Fibroblast of gingiva (primary cell): ENCODE data around the gene RIN3.

Experiments
- DNase-seq: peaks from one replicate; pipeline ENCODE4 v3.0.0-alpha.2; 2011; ENCODE audit warnings: low read depth

The RIN3 gene

GRCh38 chr14:92555465-92556111, 42.0 kb downstream of the RIN3 start:
- no peak for DNase-seq

GRCh38 chr14:92556255-92556741, 42.7 kb downstream of the RIN3 start:
- no peak for DNase-seq

- no peak for DNase-seq
These were observed 43.4 kb downstream of the RIN3 start for GRCh38 chr14:92556863-92557543.

DNA sequence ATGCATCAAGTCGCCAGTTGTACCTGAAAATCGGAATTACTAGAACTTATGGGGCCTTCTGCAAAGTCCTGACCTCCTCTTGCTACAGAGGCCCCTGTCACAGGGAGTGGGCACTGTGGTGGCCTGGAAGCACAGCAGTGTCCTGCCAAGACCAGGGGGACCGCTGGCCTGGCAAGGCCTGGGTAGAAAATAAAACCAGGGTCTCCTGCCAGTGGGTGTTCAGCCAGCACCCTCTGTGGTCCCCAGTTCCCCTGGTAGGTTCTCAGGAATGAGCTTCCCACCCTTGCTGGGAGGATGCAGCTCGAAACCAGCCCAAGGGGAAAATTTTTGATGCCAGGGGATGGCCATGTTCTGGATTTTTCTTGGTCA, 43.9 kb downstream of the RIN3 start:
- no peak for DNase-seq

- DNase-seq = no peak
These were observed 44.7 kb downstream of the RIN3 start for GRCh38 chr14:92558319-92558718.

- DNase-seq = no peak
These were observed 45.9 kb downstream of the RIN3 start for GRCh38 chr14:92559486-92559885.

GRCh38 chr14:92560106-92560865, 46.7 kb downstream of the RIN3 start:
- DNase-seq = no peak

- no peak for DNase-seq
These were observed 48.4 kb downstream of the RIN3 start for GRCh38 chr14:92561906-92562479.

DNA sequence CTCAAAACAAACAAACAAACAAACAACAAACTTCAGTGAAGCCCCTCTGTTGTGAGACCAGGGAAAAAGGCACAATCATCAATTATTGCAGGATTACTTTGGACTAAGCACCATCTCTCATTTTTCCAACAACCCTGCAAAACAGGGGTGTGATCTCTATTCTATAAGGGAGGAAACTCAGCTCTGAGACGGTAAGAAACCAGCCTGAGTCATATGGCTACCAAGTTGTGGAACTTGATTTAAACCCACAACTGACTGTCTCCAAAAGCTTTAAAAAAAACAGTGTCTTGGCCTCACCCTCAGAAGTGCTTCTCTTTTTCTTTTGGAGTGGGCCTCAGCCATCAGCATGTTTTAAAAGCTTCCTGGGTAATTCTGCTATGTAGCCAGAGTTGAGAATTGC, 49.8 kb downstream of the RIN3 start:
- no peak for DNase-seq

DNA sequence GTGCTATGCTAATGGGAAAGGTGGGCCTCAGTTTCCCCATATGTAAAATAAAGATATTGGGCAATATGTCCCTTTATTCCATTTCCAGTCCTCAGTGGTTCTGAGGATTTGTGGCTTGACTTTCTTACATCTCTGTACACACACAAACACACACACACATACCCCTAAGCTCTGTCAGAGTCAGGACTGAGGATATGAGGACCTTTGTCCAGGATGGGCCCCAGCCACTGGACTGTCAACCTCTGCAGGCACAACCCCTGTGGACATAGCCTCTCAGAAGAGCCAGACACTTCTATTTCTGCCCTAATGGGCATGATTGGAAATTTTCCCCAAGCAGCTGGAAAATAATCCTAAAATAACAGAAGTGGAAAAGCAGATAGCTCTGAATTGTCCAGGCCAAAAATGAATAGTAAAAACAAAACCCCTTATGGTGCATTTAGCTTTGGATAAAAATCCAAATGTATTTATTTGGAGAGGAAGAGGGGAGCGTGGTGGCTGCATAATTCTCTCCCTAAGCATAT, 50.2 kb downstream of the RIN3 start:
- DNase-seq = no peak

- no peak for DNase-seq
These were observed 50.9 kb downstream of the RIN3 start for GRCh38 chr14:92564344-92565039.

- no peak for DNase-seq
These were observed 51.6 kb downstream of the RIN3 start for GRCh38 chr14:92565040-92565717.

DNA sequence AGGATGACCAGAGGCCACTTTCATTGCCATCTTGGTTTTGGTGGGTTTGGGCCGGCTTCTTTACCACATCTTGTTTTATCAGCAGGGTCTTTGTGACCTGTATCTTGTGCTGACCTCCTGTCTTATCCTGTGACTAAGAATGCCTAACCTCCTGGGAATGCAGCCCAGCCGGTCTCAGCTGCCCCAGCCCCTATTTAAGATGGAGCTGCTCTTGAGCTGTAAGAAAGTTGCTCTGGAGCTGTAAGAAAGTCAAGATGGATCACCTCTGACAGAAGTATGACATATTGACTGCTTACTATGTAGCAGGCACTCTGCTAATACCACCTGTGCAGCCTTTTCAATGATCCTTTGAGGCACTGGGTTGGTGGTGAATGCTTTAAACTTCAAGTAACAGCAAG, 52.1 kb downstream of the RIN3 start:
- no peak for DNase-seq

DNA sequence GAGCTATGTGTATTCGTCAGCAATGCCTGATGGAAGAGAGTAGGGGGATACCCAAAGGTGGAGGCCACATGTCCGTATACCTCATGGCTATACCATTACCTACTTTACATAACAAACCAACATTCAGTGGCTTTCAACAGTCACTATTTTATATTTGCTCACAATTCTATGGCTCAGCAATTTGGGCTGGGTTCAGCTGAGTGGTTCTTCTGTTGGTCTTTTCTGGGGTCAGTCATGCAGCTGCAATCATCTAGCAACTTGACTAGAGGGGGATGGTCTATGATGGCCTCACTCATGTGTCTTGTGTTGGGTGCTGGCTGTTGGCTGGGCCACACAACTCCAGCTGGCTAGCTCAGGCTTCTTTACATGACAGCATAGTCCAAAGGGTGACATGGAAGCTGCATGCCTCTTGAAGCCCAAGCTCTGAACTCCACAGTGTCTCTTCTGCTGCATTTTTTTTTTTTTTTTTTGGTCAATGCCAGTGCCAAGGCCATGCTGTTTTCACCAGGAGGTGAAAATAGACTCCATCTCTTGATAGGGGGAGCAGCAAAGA, 53.7 kb downstream of the RIN3 start:
- no peak for DNase-seq

- DNase-seq = no peak
These were observed 55.3 kb downstream of the RIN3 start for GRCh38 chr14:92568621-92569479.

- DNase-seq = no peak
These were observed 57.2 kb downstream of the RIN3 start for GRCh38 chr14:92570674-92571262.

DNA sequence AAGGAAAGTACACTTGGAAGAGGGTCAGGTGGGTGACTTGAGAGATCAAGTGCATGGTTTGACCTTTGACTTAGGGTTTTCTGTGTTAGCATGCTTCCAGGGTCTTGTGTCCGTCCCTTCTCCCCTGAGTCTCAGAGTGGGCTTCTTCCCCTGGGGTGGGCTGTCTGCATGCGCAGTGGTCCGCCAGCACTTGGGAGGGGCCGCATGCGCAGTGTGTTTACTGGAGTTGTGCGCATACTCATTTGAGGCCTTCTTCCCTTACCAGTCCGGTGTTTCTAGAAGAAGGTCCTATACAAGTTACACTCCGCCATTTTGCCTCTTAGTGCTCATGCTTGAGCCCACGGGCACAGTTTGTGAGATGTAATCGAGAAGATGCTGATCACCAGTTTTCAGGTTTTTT, 58.5 kb downstream of the RIN3 start:
- DNase-seq = no peak

DNA sequence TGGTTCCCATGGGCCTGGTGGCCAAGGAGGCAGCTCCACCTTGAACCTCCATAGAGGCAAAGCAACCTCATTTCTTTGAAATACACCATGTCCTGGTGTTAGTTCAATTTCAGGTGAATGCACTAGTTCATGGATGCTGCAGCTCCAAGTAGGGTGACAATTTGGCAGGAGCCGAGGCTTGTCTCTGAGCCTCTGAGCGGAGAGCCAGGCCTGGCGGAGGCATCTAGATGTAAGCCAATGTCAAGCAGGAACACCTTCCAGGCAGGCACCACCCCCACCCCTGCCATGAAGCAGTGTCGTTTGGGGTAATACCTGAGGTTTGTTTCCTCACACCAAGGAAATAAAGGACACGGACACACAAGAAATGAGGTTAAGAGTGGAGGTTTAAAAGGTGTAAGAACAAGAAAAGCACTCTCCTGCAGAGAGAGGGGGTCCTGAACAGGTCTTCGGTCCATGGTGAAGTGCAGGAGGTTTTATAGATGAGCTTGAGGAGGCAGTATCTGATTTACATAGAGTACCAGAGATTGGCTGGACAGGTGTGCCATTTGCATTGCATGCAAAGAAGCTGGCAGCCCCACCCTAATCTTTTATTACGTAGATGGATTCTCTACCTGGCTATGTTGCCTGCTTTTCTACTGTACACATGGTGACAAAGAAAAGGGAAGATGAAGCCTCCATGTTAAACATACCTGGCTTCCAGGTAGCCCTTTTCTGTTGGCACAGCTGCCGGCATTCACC, 60.3 kb downstream of the RIN3 start:
- no peak for DNase-seq
